Measurements from ENCODE around the gene UBC. TPM values are rescaled to one million over a fixed set of nuclear protein-coding genes. Genes with fewer than 3 reads are reported as not detected.
"Not testable (repeated sequence)": the region's sequence is repeated elsewhere in the genome, so short reads cannot be mapped to it uniquely, and the experiment has no call there.

UBC gene
- total and polyA plus RNA-seq, 8 donors = 409 to 1,431 (median 1,011) TPM

GRCh38 chr12:124928095-124928911 lies 13.9 kb upstream of the UBC start:
- peak overlapping the region; percentile 44 to 54 (median 48) for H3K4me3 ChIP-seq
- no peaks in the 10 kb centered on the region for H3K36me3 ChIP-seq
- intact Hi-C loops (cut with DNase I; ENCODE audit: low total_unique reads) = no loop called here
- peak; percentile 88 for TF ChIP-seq EP300 (IDR thresholded peaks at IDR 0.05)
- TF ChIP-seq CTCF (IDR thresholded peaks at IDR 0.05) = no peak
- TF ChIP-seq POLR2AphosphoS5 (IDR thresholded peaks at IDR 0.05) = peak; percentile 89 to 94 (median 90)
- TF ChIP-seq POLR2A (IDR thresholded peaks at IDR 0.05) = no peak
- H3K27ac ChIP-seq = peak overlapping the region; percentile 38 to 94 (median 88)
- peaks cover 6 to 28% (median 15%) of the 10 kb centered on the region in 4 donors for H3K4me1 ChIP-seq
- H3K9me3 ChIP-seq = no peaks in the 10 kb centered on the region
- WGBS, 5 donors = 11 to 38% (median 18%) methylated on average over 13 to 36 of the region's 36 CpGs
- DNase-seq = peak; percentile 81 to 93
- no peaks in the 10 kb centered on the region for H3K27me3 ChIP-seq

GRCh38 chr12:124927201-124928094 lies 13.0 kb upstream of the UBC start:
- intact Hi-C loops (cut with DNase I; ENCODE audit: low total_unique reads) = no loop called here

GRCh38 chr12:124925782-124926181 lies 11.3 kb upstream of the UBC start:
- H3K4me3 ChIP-seq; H3K27me3 ChIP-seq; DNase-seq; H3K9me3 ChIP-seq; H3K36me3 ChIP-seq; intact Hi-C loops (cut with DNase I; ENCODE audit: low total_unique reads): not testable (repeated sequence)
- Histone ChIP-seq H3K4me1 (peaks cover 6 to 51% (median 33%) of the 10 kb centered on the region in 4 donors), H3K27ac (peak overlapping the region; percentile 41 to 94 (median 86))
- WGBS, 5 donors = 86 to 93% (median 93%) methylated on average over 6 to 7 of the region's 7 CpGs

More at GRCh38 chr12:124927201-124928094, 13.0 kb upstream of the UBC start:
- Histone ChIP-seq H3K9me3 (no peaks in the 10 kb centered on the region), H3K4me1 (peaks cover 6 to 35% (median 18%) of the 10 kb centered on the region in 4 donors), H3K27ac (peak overlapping the region; percentile 86 to 94 (median 90)), H3K4me3 (peak overlapping the region; percentile 44 to 54 (median 48)), H3K36me3 (no peaks in the 10 kb centered on the region), H3K27me3 (no peaks in the 10 kb centered on the region)
- TF ChIP-seq POLR2A (IDR thresholded peaks at IDR 0.05) = no peak
- TF ChIP-seq POLR2AphosphoS5 (IDR thresholded peaks at IDR 0.05) = peak; percentile 8 to 62 (median 42)
- DNase-seq = peak; percentile 95 to 96
- WGBS, 5 donors = 0 to 1% (median 1%) methylated on average over 45 of the region's 45 CpGs

- Histone ChIP-seq H3K4me3 (no peak overlapping the region), H3K4me1 (peaks cover 6 to 58% (median 38%) of the 10 kb centered on the region in 4 donors), H3K9me3 (no peaks in the 10 kb centered on the region), H3K27ac (no peak overlapping the region), H3K36me3 (no peaks in the 10 kb centered on the region), H3K27me3 (no peaks in the 10 kb centered on the region)
- no peak for DNase-seq
- WGBS, 5 donors = 89 to 93% (median 89%) methylated on average over 10 of the region's 10 CpGs
- intact Hi-C loops (cut with DNase I; ENCODE audit: low total_unique reads) = no loop called here
- no peak for TF ChIP-seq POLR2A (IDR thresholded peaks at IDR 0.05)
- no peak for TF ChIP-seq EP300 (IDR thresholded peaks at IDR 0.05)
- no peak for TF ChIP-seq POLR2AphosphoS5 (IDR thresholded peaks at IDR 0.05)
- TF ChIP-seq CTCF (IDR thresholded peaks at IDR 0.05) = no peak
These were observed 10.7 kb upstream of the UBC start for GRCh38 chr12:124925117-124925516.

Measured in stomach (tissue), 9 donors.